H1 (cell line): ENCODE measurements around the gene ADAMTS20.

Source experiments
- ATF3 ChIP-seq: IDR thresholded peaks from 2 replicates; pipeline ENCODE4 v1.6.1; 2011; ENCODE audit warnings: low read depth, mild to moderate bottlenecking, low read length; ENCODE audit not compliant: insufficient read depth
- BRCA1 ChIP-seq: IDR thresholded peaks from 2 replicates; pipeline ENCODE4 v1.6.1; 2012; ENCODE audit warnings: low read depth, low read length, improper control_type of control experiment
- CHD7 ChIP-seq: fragments of 300-600 bp; sonication (generic); IDR thresholded peaks from 2 replicates; pipeline ENCODE4 v1.7.1; 2012; ENCODE audit warnings: low read length, moderate library complexity, mild to moderate bottlenecking, inconsistent platforms; ENCODE audit not compliant: insufficient replicate concordance
- EZH2 ChIP-seq: fragments of 200-600 bp; sonication (generic); IDR thresholded peaks from 2 replicates; pipeline ENCODE4 v1.7.1; 2012; ENCODE audit warnings: low read depth, mild to moderate bottlenecking, moderate library complexity, low read length, inconsistent platforms; ENCODE audit not compliant: severe bottlenecking
- GABPA ChIP-seq: IDR thresholded peaks from 2 replicates; pipeline ENCODE4 v1.6.1; 2011; ENCODE audit warnings: mild to moderate bottlenecking, low read length, moderate library complexity, borderline replicate concordance; ENCODE audit not compliant: insufficient read depth
- PHF8 ChIP-seq: fragments of 200-600 bp; sonication (generic); conservative IDR thresholded peaks from 2 replicates; pipeline ENCODE4 v1.7.1; 2012; ENCODE audit warnings: low read depth, mild to moderate bottlenecking, inconsistent platforms, low read length, moderate library complexity
- RAD21 ChIP-seq, 2 experiments: IDR thresholded peaks in 1 of 2; conservative IDR thresholded peaks in 1 of 2; 2 replicates each; pipeline ENCODE4 v1.6.1; 2011; ENCODE audit warnings: low read depth in 2 of 2, low read length in 2 of 2, improper control_type of control experiment in 1 of 2, inconsistent platforms in 1 of 2, mild to moderate bottlenecking in 1 of 2, moderate library complexity in 1 of 2
- RXRA ChIP-seq: IDR thresholded peaks from 2 replicates; pipeline ENCODE4 v1.6.1; 2011; ENCODE audit warnings: low read depth, mild to moderate bottlenecking, low read length, moderate library complexity; ENCODE audit not compliant: insufficient read depth
- TAF7 ChIP-seq: optimal IDR thresholded peaks from 2 replicates; pipeline ENCODE3; 2011; ENCODE audit warnings: low read depth, mild to moderate bottlenecking, inconsistent platforms, low read length, moderate library complexity, borderline replicate concordance
- ZNF274 ChIP-seq: IDR thresholded peaks from 2 replicates; pipeline ENCODE4 v1.7.0; 2012; ENCODE audit warnings: low read length, borderline replicate concordance; ENCODE audit errors: extremely low read depth
- TF ChIP-seq, protein P1 (sequence below), 3 experiments: IDR thresholded peaks; 1 replicate in 2 of 3; 2 replicates in 1 of 3; pipeline versions ENCODE4 v1.5.1 to v1.6.1; 2011; ENCODE audit warnings: low read length in 3 of 3, mild to moderate bottlenecking in 3 of 3, inconsistent platforms in 2 of 3, low read depth in 1 of 3, moderate library complexity in 1 of 3; ENCODE audit not compliant: insufficient read depth in 1 of 3; ENCODE audit errors: control extremely low read depth in 1 of 3
- TF ChIP-seq, protein P2 (sequence below): IDR thresholded peaks from 2 replicates; pipeline ENCODE4 v1.6.1; 2011; ENCODE audit warnings: low read length, improper control_type of control experiment

DNA sequence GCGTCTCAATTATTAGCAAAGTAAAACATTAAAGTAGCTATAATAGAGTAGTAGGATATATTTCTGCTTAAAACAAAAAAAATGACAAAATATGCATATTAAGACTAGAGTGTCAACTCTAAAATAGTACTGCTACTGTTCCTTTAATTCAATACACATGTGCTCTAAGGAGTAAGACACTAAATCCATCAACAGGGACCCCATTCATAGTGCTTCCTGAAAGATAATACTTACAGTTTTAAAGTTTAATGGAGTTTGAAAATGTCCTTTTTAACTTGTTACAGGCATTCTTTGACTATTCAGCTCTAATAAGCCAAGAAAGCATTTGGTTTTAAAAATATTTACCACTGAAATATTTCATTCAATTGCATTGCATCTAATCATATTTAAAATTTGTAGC is 145.2 kb downstream of the ADAMTS20 start:
- TF ChIP-seq, protein P1, sequence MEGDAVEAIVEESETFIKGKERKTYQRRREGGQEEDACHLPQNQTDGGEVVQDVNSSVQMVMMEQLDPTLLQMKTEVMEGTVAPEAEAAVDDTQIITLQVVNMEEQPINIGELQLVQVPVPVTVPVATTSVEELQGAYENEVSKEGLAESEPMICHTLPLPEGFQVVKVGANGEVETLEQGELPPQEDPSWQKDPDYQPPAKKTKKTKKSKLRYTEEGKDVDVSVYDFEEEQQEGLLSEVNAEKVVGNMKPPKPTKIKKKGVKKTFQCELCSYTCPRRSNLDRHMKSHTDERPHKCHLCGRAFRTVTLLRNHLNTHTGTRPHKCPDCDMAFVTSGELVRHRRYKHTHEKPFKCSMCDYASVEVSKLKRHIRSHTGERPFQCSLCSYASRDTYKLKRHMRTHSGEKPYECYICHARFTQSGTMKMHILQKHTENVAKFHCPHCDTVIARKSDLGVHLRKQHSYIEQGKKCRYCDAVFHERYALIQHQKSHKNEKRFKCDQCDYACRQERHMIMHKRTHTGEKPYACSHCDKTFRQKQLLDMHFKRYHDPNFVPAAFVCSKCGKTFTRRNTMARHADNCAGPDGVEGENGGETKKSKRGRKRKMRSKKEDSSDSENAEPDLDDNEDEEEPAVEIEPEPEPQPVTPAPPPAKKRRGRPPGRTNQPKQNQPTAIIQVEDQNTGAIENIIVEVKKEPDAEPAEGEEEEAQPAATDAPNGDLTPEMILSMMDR (IDR thresholded peaks at IDR 0.05; ENCODE audit: control extremely low read depth in 1 of 3, insufficient read depth in 1 of 3, low read depth in 1 of 3, low read length in 3 of 3): no peak
- TF ChIP-seq ATF3: no peak
- TF ChIP-seq ZNF274: no peak
- TF ChIP-seq, protein P2, sequence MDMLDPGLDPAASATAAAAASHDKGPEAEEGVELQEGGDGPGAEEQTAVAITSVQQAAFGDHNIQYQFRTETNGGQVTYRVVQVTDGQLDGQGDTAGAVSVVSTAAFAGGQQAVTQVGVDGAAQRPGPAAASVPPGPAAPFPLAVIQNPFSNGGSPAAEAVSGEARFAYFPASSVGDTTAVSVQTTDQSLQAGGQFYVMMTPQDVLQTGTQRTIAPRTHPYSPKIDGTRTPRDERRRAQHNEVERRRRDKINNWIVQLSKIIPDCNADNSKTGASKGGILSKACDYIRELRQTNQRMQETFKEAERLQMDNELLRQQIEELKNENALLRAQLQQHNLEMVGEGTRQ: no peak
- TF ChIP-seq CHD7: no peak
- TF ChIP-seq PHF8: no peak
- no peak for TF ChIP-seq GABPA
- TF ChIP-seq EZH2: no peak
- TF ChIP-seq RXRA: no peak
- TF ChIP-seq BRCA1: no peak
- TF ChIP-seq TAF7: no peak
- no peak for TF ChIP-seq RAD21 (IDR thresholded peaks at IDR 0.05 in 1 of 2, conservative IDR thresholded peaks at IDR 0.05 in 1 of 2; ENCODE audit: low read depth in 2 of 2, low read length in 2 of 2)
